GM21786 (cell line): ENCODE data around the gene CDK5RAP1.
A peak's percentile ranks its signal among the peaks of the same experiment; 100 is the strongest.
"Not testable (repeated sequence)": the region's sequence is repeated elsewhere in the genome, so short reads cannot be mapped to it uniquely, and the experiment has no call there.

Source experiments
- ATAC-seq: cut with Tn5 transposase; IDR thresholded peaks from one replicate; pipeline ENCODE4 v1.9.1; 2021; ENCODE audit not compliant: unreplicated experiment

CDK5RAP1 gene, protein sequence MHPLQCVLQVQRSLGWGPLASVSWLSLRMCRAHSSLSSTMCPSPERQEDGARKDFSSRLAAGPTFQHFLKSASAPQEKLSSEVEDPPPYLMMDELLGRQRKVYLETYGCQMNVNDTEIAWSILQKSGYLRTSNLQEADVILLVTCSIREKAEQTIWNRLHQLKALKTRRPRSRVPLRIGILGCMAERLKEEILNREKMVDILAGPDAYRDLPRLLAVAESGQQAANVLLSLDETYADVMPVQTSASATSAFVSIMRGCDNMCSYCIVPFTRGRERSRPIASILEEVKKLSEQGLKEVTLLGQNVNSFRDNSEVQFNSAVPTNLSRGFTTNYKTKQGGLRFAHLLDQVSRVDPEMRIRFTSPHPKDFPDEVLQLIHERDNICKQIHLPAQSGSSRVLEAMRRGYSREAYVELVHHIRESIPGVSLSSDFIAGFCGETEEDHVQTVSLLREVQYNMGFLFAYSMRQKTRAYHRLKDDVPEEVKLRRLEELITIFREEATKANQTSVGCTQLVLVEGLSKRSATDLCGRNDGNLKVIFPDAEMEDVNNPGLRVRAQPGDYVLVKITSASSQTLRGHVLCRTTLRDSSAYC

DNA sequence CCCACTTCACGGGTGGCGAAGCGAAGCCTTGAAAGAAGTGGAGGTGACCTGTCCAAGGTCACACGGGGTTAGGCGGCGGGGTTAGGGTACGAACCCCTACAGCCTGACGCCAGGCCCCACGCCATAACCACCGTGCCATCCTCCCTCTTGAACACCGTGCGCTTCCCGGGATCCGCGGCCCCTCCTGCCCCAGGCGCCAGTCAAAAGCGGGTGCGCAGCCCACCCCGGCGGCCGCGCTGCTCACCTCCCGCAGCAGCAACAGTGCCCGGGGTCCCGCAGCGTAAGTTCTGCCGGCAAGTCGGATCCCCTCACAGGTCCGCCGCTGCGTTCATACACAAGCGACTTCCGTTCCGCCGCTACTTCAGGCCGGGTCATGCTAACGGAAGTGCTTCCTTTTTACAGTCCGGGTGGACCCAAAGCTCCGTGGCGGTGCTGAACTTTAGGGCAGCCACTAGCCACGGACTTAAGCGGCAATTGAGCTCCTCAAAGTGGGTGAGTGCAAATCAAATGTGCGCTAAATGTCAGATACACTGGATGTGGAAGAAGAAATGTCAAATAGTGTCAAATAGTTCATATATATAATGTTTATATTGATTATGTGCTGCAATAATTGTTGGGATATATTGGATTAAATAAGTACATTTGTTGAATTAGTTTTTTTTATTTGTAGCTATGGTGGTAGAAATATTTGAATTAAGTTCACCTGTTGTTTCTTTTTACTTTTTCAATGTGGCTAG lies at the start of gene CDK5RAP1:
CDK5RAP1 (minus strand) TSS at position 336 of the 737 bp plus-strand sequence. CDS start 4,455 bp downstream, outside the sequence.
- peak; percentile 74 for ATAC-seq

DNA sequence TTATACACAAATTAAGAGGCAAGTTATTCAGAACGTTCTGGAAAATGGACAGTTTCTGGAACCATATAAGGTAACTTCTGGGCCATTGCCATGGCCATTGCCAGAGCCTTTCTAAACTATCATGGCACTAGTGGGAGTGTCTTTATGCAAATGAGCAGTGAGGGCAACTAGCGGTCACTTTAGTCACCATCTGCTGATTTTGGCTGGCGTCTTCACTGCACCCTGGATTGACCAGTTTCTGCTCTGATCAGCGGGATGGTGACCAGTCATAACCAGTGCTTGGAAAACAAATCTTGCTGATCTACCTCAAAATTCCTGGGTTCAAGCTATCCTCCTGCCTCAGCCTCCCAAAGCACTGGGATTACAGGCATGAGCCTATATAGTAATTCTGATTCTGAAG lies 49.5 kb upstream of the CDK5RAP1 start:
- no peak for ATAC-seq

DNA sequence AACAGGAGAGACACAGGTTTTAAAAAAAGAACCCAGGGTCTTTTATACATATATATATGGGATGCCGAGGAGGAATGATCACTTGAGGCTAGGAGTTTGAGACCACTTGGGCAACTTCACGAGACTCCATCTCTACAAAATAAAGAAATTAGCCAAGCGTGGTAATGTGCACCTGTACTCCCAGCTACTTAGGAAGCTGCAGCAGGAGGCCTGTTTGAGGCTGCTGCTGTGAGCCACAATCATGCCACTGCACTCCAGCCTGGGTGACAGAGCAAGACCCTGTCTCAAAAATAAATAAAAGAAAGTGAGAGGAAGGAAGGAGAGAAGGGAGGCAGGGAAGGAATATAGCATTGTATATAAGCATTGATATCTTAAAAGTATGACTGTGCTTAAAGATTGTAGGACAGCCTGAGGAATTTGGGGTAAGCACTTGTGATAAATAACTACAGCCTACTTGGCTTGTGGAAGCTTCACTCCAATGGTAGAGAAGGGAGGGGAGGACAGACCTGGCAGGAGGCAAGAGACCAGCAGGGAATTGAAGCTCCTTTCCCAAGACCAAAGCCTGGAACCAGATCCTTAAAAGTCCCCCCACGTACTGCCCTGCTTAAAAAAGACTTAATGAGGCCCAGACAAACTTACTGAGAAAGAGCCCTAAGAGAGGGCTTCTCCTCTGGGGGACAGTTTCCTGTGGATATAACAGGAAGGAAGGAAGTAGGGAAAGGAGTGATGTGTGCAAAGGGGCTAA lies 44.7 kb upstream of the CDK5RAP1 start:
- no peak for ATAC-seq

DNA sequence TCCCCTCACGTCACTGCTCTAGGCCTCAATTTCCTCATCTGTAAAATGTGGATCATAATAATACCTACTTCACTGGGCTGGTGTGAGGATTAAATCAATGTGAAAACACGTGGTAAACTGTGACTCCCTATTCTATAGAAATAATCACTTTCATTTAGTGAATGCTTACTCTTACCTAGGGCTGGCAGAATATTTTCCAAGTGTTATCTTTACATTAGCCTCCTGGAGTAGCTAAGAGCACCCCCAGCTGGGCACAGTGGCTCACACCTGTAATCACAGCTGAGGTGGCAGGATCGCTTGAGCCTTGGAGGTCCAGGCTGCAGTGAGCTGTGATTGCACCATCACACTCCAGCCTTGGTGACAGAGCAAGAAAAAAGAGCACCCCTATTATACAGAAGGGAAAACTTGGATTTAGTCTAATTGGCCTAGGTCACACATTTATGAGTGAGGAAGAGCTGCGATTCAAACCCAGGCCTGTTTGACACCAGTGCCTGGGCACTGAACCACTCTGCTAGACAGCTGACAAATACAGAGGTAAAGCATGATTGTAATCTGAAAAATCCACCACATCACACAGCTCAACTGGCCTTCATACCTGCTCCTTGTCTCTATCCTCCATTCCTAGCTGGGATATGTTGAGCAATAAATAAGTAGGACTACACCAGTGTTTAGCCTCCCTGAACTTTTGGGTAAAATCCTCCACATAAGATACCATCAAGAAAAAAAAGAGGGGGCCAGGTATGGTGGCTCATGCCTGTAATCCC lies 43.7 kb upstream of the CDK5RAP1 start:
- ATAC-seq = no peak

DNA sequence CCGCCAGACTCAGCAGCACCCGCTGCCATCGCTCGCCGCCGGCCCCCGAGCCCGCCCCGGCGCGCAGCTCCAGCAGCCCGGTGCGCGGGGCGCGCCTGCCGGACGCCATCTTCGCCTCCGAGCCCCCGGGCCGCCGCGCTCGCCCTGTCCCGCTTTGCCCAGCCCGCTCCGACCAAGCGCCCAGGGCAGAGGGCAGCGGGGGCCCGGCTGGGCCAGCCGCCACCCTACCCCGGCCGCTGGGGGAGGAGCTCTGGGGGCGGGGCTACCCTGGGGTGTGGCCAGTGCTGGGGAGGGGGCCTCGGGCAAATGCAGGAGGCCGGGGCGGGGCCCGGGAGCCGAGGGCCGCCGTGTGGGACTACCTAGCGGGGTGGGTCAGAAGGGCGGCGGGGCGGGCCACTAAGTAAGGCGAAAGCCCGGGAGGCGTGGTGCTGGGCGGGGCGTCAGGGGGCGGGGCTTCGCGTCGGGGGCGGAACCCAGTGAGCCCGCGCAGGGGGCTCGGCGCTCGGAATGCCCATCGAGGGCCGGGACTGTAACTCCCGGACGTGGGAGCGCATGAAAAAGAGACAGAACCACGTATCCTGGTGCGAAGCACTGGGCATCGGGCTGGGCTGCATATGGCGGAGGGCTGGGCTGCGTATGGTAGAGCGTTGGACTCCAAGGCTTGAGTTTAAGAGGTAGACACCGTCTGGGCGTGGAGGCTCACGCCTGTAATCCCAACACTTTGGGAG lies 42.4 kb upstream of the CDK5RAP1 start, which contains the start of gene SNTA1:
SNTA1 (minus strand) TSS at position 252 of the 728 bp plus-strand sequence; CDS start at position 109, 143 bp downstream.
- no peak for ATAC-seq

DNA sequence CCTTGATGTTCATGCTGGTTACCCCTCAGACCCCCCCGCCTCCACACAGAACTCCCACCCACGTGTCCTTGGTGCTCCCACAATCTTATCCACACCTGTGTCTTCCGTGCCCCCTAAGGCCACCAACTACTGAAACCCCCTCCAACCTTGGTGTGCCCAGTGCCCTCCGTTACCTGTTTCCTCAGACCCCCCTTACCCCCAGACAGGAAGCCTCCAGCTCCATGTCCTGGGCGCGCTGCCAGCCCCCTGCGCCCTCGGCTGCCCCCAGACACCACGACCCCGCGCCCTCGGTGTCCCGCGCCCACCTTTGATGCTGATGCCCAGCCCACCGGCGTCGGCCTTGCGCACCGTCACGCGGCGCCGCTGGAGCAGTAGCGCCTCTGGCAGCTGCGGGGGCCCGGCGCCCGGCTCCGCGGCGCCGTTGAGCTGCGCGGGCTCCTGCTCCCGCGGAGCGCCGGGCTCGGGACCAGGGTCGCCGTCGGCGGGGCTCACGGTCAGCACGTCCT lies 41.7 kb upstream of the CDK5RAP1 start:
- no peak for ATAC-seq

DNA sequence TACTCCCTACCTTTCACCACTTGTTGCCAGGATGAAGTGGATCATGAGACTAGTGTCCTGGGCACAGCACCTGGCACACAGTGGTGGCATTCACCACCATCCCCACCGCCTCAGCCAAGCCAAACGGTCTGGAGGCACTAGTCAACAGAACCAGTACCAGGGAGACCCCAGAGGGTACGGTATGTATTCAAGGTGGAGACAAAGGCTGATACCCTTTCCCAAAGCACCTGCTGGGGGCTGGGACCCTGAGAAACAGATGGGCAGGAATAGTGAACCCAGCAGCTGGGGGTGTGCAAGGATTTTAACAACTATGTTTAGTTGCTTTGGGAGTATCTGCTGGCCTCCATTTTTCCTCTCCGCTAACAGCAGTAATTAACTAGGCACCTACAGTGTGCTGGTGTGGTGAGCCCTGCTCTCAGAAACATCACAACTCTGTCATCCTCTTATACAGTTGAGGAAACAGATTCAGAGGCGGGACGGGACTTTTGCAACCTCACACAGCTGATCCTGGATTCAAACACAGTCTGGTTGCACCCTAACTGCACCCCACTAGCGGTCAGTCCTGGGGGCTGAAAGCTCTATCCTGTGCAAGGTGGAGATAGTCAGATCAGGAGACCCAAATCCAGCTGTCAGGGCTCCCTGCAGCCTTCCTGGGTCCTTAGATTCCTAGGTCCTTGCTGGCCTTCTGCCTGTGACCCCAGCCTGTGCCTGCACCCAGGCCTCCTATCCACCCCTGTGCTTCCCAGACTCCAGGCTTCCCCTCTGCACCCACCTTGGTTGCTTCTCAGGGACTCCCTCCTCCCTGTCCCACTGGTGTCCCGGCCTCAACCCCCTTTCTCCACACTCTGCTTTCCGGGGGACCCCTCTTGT lies 41.1 kb upstream of the CDK5RAP1 start:
- no peak for ATAC-seq

DNA sequence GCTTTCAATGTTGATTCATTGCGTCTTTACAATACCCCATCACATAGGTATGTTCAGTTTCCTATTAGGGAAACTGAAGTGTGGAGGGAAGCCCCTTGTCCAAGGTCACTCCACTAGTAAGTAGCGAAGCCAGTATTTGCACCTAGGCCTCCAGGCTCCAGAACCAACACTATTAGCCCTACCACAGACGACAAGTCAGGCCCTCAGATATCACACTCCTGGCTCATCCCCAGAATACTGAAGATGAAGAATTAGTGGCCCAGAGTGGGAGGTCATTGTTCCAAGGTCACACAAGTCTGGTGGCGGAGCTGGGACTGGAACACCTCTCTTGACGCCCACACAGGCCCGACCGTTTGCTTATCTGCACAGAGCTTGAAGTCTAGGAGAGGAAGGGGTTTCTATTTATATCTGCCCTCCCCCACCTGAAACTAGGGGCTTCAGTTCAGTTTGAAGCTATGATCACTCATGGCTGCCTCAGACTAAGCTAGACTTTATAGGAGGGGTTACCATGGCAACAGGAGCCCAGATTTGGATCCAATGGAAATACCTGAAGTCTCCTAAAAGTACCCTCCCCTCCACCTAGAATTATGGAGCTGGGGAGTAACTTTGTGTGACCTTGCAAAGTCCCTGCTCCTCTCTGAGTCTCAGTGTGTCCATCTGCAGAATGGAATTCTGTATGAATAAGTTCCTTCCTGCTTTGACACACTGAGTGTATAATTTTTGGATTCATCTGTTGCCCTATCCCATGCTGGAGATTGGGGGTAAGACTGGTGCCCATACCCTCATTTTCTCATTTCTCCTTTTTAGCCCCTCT lies 40.0 kb upstream of the CDK5RAP1 start:
- ATAC-seq = no peak

DNA sequence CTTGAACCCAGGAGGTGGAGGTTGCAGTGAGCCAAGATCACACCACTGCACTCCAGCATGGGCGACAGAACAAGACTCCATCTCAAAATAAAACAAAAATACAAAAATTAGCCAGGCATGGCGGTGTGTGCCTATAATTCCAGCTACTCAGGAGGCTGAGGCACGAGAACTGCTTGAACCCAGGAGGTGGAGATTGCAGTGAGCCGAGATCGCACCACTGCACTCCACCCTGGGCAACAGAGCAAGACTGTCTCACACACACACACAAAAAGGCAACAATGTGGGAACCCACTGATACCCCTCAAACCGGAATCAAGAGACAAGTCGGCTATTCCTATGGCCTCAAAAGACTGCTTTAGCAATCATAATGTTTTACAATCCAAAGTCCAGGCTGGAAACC lies 39.2 kb upstream of the CDK5RAP1 start:
- ATAC-seq = not testable (repeated sequence)

DNA sequence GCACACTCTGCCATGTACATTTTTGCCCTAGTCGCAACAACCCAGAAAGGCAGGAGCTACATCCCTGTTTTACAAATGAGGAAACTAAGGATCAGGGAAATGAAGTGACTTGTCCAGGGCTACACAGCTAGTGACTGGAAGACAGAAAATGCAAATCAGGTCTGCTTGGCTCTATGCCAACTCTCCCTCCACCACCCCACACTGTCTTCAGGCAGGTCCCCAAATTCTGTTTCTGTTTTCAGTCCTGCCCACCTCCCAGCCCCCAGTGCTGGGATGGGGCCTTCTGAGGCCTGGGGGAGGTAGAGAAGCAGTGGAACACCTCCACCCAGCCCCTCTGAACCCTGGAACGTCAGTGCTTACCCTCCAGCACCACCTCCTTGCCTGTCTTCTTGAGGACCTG lies 37.2 kb upstream of the CDK5RAP1 start:
- ATAC-seq = no peak

DNA sequence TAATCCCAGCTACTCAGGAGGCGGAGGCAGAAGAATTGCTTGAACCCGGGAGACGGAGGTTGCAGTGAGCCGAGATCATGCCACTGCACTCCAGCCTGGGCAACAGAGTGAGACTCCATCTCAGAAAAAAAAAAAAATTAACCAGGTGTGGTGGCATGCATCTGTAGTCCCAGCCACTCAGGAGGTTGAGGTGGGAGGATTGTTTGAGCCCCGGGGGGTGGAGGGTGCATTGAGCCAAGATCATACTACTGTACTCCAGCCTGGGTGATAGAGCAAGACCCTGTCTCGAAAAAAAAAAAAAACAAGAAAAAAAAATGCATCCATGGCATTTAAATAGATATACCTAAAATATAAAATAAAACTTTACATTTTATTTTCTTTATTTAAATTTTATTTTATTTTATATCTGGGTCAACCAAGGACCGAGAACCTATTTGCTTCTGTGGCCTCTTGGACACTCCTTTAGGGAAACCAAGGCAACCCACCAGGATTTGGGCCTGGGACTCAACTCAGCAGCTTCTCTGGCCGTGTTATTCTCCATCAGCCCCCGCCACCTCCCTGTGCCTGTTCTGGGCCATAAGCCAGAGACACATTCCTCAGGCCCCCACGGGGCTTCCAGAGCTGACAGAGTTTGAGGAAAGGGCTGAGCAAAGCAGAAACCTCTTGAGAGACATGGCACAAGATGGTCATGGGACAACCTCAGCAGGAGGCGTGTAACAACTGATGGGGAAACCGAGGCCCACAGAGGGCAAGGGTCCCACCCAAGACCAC lies 36.0 kb upstream of the CDK5RAP1 start:
- ATAC-seq = no peak

DNA sequence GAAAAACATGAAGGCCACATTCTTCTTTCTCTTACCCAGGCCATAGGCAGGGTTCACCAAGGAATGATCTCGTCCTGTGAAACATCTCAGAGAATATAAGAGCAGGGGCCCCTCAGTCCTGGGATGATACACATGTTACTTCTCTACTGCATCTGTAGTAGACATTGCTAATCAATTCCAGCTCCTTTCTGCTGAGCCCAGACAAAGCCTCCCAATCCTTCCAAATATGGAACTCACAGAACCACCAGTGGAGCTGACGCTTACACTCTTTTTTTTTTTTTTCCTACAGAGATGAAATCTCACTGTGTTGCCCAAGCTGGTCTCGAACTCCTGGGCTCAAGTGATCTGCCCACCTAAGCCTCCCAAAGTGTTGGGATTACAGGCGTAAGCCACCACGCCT lies 33.1 kb upstream of the CDK5RAP1 start:
- ATAC-seq = no peak

DNA sequence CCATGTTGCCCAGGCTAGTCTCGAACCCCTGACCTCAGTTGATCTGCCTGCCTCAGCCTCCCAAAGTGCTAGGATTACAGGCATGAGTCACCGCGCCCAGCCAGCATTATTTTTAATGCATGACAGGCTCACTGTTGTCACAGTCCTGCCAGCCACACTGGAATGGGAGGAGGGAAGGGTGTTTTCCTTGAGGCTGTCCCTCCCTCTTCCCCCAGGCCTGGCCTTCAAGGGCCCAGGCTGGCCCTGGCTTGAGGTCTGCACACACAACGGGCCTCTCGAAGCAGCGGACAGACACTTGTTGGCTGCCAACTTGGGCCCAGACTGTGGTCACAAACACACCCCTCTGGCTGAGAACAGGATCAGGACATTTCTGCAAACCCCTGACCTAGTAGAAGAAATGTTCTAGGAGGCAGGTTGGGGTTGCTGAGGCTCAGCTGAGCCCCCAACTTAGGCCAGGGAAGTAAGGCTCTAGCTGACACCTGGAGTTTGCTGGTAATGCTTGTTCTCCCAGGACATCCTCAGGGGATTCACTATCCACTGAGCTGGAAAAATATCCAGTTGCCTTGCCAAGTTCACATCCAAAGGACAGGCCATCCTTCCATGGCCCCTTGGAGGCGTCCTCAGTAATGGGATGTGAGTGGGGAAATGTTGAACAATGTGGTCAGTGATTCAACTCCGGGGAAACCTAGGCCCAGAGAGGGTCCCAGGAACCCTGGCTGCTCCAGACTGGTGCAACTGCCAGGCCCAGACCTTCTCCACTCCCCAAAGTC lies 32.3 kb upstream of the CDK5RAP1 start:
- no peak for ATAC-seq

DNA sequence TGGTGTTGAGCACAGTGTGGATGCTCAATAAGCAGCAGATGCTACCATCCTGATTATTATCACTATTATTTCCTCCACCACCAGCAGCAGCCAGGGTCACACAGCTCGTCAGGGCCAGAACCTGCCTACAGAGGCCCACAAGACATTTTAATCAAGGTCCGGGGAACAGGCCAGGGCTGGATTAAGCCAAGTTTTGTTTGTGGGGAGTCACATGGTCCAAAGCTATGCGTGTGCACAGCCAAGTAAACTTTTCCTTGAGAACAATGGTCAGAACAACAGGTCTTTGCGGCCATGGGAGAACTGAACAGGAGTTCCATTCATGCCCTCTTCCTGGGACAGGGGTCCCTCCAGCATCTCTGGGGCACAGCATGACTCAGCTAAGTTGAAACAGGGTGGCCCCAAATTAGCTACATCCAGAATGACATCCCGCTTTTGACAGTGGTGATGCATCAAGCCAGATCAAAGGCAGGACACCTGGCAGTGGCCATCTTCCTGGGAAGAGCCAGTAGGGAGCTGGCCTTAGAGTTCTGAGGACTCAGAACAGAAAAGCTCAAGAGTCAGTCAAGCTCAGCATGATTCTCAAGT lies 30.6 kb upstream of the CDK5RAP1 start:
- ATAC-seq = no peak

DNA sequence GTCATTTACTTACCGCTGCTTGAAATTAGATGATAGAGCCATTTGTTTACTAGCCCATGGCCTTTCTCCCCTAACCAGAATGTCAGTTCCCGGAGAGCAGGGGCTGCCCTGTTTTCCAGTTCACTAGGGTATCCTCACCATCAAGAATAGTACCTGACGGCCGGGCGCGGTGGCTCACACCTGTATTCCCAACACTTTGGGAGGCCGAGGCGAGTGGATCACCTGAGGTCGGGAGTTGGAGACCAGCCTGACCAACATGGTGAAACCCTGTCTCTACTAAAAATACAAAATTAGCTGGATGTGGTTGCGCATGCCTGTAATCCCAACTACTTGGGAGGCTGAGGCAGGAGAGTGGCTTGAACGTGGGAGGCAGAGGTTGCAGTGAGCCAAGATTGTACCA lies 22.6 kb upstream of the CDK5RAP1 start:
- not testable (repeated sequence) for ATAC-seq
